GM12801 (cell line): ENCODE data around the gene CENPS.

Experiments used
- CTCF ChIP-seq: IDR thresholded peaks from one replicate; pipeline ENCODE4 v1.5.1; 2011; ENCODE audit warnings: control low read depth; ENCODE audit not compliant: insufficient read length; ENCODE audit errors: extremely low read depth

CENPS gene

DNA sequence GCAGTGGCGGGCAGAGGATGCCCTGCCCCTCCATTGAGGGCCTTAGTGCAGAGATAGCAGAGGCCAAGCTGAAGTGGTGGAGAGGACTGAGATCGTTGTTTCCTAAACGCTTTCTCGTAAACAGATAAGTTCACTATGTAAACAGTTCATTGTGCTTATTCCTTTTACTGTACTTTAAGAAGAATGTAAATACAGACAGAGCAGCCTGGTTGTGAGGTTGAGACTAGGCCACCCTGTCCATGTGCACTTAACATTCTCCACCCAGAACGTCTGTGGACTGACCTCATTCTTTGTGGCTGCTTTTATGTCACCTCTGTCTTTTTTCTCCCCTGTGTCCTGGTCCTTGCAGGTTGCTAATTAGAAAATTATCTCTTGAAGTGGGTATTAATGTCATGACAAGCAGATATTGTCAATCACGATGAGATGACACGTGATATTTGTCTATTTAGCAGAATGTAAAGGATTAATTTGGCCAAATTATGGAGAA, 8.5 kb downstream of the CENPS start:
- no peak for TF ChIP-seq CTCF

DNA sequence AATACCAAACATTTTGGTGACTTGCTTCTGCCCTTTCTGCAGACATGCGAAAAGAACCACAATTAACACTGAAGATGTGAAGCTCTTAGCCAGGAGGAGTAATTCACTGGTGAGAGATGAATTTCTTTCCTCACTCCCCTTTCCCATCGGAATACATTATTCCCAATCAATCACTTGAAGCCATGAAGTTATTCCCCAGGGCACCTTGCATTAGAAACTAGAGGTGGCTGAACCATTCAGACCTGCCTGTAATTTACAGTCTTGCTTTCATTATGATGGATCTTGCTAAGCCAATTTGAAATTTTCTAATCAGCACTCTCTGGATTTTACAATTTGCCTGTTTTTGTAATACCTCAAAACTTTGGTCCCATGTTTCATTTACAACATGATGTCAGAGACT, 10.1 kb downstream of the CENPS start:
- TF ChIP-seq CTCF = no peak

DNA sequence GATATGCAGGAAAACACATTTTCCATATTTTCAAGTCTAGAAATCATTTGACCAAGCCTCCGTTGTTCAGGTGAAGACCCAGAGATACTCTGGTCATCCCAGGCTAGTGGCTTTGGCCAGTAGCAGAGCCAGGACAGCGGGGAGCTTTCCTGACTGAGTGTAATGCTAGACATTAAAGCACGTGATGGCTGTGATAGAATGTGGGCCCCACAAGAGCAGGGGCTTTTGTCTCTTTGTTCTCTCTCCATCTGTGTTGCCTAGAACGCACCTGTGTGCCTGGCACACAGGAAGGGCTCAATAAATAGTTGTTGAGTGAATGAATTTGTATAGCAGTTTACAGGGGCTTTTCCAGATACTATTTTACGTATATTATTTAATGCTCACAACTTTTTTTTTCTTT, 10.6 kb downstream of the CENPS start:
- TF ChIP-seq CTCF = no peak

- TF ChIP-seq CTCF = no peak
Observed at GRCh38 chr1:10444248-10444647, 14.0 kb downstream of the CENPS start.

DNA sequence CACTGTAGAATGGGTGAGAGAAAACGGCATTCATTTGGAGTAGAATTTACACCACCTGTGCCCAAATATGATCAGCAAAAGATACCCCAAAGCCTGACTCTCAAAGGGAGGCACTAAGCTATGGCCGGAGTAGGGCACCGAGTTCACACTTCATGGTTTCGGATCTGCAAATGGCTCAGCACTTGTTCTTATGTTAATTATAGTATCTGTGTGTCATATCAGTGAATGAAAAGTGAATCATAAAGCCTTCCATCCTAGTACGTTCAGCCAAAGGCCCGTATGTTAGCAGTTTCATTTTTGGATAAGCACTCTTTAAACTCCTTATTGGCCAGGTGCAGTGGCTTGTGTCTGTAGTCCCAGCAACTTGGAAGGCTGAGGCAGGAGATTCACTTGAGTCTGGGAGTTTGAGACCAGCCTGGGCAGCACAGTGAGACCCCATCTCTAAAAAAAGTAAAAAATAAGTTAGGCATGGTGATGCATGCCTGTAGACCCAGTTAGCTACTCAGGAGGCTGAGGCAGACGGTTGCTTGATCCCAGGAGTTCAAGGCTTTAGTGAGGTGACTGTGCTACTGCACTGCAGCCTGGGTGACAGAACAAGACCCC, 14.7 kb downstream of the CENPS start:
- no peak for TF ChIP-seq CTCF

- no peak for TF ChIP-seq CTCF
Observed at GRCh38 chr1:10446790-10447422, 16.7 kb downstream of the CENPS start.

DNA sequence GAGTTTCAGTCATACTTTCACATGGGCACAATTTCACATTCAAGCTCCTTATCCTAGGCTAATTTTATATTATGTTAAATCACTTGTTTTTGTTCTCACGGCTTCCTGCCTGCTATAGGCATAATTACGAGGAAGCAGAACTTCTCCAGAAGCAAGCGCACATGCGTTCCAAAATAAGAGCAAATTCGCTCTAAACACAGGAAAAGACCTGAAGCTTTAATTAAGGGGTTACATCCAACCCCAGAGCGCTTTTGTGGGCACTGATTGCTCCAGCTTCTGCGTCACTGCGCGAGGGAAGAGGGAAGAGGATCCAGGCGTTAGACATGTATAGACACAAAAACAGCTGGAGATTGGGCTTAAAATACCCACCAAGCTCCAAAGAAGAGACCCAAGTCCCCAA, 19.5 kb downstream of the CENPS start, which contains the start of gene CORT:
CORT (plus strand) TSS at position 281 of the 400 bp plus-strand sequence. CDS start 193 bp downstream, outside the sequence.
- no peak for TF ChIP-seq CTCF
